ENCODE data around the gene APCDD1.

DNA sequence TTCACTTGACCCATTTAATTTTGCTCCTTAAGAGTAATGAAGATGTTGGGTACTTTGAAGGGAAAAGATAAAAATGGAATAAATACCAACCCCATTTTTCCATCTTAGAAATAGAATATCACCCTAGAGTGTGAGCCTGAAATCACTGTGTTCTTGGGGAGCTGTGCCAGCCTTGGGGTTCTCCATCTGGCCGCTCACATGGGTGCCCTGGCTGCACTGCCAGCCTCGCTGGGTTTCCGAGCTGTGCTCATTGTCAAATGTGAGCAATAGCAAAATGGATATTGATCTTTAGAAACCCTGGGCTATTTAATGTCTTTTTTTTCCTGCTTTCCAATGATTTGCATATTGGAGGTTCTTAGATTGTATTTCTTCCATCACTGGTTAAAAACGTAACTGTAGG, 9.3 kb downstream of the APCDD1 start:
- TF ChIP-seq, protein P1, sequence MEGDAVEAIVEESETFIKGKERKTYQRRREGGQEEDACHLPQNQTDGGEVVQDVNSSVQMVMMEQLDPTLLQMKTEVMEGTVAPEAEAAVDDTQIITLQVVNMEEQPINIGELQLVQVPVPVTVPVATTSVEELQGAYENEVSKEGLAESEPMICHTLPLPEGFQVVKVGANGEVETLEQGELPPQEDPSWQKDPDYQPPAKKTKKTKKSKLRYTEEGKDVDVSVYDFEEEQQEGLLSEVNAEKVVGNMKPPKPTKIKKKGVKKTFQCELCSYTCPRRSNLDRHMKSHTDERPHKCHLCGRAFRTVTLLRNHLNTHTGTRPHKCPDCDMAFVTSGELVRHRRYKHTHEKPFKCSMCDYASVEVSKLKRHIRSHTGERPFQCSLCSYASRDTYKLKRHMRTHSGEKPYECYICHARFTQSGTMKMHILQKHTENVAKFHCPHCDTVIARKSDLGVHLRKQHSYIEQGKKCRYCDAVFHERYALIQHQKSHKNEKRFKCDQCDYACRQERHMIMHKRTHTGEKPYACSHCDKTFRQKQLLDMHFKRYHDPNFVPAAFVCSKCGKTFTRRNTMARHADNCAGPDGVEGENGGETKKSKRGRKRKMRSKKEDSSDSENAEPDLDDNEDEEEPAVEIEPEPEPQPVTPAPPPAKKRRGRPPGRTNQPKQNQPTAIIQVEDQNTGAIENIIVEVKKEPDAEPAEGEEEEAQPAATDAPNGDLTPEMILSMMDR (IDR thresholded peaks at IDR 0.05 in 2 of 3, conservative IDR thresholded peaks at IDR 0.05 in 1 of 3; ENCODE audit: borderline replicate concordance in 1 of 3, insufficient read depth in 1 of 3, low read depth in 2 of 3, low read length in 2 of 3): no peak
- TF ChIP-seq POLR2A (IDR thresholded peaks at IDR 0.05; ENCODE audit: borderline replicate concordance, extremely low read depth, insufficient read depth, insufficient read length) (no peak), EZH2 (IDR thresholded peaks at IDR 0.05) (no peak), EZH2phosphoT487 (IDR thresholded peaks at IDR 0.05; ENCODE audit: borderline replicate concordance) (no peak), POLR2AphosphoS5 (IDR thresholded peaks at IDR 0.05; ENCODE audit: low read depth, low read length) (no peak), TCF7L2 (IDR thresholded peaks at IDR 0.05; ENCODE audit: borderline replicate concordance, extremely low read depth, insufficient read depth, insufficient read length) (no peak), YY1 (IDR thresholded peaks at IDR 0.05; ENCODE audit: extremely low read depth, insufficient replicate concordance, low read depth, low read length) (no peak), RAD21 (IDR thresholded peaks at IDR 0.05; ENCODE audit: low read depth) (no peak), SIN3A (IDR thresholded peaks at IDR 0.05; ENCODE audit: low read depth) (no peak), ELF1 (IDR thresholded peaks at IDR 0.05; ENCODE audit: borderline replicate concordance, low read depth) (no peak), JUND (IDR thresholded peaks at IDR 0.05) (no peak)
- TF ChIP-seq, protein P2, sequence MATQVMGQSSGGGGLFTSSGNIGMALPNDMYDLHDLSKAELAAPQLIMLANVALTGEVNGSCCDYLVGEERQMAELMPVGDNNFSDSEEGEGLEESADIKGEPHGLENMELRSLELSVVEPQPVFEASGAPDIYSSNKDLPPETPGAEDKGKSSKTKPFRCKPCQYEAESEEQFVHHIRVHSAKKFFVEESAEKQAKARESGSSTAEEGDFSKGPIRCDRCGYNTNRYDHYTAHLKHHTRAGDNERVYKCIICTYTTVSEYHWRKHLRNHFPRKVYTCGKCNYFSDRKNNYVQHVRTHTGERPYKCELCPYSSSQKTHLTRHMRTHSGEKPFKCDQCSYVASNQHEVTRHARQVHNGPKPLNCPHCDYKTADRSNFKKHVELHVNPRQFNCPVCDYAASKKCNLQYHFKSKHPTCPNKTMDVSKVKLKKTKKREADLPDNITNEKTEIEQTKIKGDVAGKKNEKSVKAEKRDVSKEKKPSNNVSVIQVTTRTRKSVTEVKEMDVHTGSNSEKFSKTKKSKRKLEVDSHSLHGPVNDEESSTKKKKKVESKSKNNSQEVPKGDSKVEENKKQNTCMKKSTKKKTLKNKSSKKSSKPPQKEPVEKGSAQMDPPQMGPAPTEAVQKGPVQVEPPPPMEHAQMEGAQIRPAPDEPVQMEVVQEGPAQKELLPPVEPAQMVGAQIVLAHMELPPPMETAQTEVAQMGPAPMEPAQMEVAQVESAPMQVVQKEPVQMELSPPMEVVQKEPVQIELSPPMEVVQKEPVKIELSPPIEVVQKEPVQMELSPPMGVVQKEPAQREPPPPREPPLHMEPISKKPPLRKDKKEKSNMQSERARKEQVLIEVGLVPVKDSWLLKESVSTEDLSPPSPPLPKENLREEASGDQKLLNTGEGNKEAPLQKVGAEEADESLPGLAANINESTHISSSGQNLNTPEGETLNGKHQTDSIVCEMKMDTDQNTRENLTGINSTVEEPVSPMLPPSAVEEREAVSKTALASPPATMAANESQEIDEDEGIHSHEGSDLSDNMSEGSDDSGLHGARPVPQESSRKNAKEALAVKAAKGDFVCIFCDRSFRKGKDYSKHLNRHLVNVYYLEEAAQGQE (IDR thresholded peaks at IDR 0.05; ENCODE audit: low read depth): no peak
- TF ChIP-seq, protein P3, sequence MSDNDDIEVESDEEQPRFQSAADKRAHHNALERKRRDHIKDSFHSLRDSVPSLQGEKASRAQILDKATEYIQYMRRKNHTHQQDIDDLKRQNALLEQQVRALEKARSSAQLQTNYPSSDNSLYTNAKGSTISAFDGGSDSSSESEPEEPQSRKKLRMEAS (IDR thresholded peaks at IDR 0.05): no peak
